NOMO-1 treated with DMSO at 0.1 percent for 48 hours (cell line): Measurements from ENCODE around the gene ABCC5.
"Not testable (repeated sequence)": the region's sequence is repeated elsewhere in the genome, so short reads cannot be mapped to it uniquely, and the experiment has no call there.

ENCODE experiments used
- DNase-seq: peaks from one replicate; lab custom pipeline; 2025; ENCODE audit not compliant: unreplicated experiment; lab: John Stamatoyannopoulos, UW

ABCC5 gene

DNA sequence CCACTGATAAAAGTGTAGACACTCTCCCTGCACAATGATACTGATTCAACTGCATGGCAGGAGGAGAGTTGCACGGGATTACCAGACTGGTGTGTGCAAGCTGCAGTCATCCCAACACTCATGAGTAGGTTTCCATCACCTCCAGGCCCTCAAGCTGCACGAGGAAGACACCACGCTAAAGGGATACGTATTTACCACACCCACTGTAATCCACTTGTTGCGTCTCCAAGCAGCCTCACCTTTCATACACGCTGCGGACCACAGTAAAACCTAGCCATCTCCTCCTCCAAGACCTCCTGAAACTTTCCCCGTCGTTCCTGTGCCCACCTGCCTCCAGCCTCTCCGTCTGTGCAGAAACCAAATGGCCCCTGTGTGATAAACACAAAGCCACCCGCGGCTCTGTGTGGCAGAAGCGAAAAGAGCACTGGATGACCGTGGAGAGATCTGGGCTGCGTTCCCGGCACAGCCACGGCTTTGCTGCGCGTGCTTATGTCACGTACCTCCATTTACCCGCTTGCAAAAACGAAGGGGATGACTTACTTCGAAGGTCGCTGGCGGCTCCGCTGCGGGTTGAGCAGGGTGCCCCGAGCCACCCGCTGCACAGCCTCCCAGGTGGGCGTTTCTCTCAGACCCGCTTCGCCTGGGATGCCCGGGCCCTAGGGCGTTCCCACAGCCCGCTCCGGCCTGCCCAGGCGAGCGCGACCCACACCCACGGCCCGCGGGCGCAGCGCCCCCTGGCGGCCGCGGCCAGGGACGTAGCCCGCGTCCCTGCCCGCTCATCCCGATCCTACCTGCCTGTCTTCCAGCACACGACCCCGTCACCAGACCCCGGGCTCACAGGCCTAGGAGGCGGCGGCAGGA is 643 bp downstream of the ABCC5 start:
- peak; percentile 55 for DNase-seq

DNA sequence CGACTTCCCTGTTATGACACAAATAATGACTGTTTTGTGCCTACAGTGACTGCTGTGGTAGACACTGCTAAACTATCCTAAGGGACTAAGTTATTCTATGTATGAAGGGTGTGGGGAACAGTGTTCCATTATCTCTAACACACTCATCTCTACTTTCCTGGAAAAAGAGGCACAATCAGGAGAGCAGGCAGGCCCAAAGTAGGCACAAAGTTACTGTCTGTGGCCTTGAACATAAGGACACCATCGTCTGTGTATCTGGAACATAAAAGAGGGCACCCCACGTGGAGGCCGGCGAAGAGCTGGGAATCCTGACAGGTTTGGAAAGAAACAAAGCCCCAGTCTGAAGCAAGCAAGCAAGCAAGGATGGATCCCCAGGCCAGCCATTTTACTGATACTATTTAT is 1.5 kb downstream of the ABCC5 start:
- no peak for DNase-seq

DNA sequence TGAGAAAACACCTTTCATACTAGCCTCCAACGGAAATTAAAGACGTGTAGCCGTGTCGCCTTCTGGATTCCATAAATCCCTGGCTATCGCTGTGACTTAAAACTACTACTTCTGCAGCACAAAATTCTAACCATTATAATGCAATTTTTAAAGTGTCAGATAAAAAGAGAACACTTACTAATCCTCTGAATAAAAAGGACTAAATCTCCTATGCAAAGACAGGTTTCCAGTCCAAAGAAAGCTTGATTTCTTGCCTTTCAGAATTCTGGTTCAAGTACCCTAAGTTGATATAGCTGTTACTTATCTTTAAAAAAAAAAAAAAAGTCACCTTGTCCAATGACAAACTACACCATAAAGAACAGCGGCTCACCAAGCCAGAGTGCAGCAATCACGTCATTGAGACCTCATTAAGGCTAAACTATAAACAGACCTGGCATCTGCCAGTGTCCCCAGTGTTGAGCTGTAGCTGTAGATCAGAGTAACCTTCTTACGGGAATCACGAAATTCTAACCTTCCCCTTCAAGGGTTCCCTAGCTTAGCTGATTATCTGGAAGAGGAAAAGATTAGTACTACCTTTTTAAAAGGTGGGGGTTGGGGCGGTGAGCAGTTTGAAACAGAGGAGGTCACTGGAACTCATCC is 2.2 kb downstream of the ABCC5 start:
- DNase-seq: no peak

DNA sequence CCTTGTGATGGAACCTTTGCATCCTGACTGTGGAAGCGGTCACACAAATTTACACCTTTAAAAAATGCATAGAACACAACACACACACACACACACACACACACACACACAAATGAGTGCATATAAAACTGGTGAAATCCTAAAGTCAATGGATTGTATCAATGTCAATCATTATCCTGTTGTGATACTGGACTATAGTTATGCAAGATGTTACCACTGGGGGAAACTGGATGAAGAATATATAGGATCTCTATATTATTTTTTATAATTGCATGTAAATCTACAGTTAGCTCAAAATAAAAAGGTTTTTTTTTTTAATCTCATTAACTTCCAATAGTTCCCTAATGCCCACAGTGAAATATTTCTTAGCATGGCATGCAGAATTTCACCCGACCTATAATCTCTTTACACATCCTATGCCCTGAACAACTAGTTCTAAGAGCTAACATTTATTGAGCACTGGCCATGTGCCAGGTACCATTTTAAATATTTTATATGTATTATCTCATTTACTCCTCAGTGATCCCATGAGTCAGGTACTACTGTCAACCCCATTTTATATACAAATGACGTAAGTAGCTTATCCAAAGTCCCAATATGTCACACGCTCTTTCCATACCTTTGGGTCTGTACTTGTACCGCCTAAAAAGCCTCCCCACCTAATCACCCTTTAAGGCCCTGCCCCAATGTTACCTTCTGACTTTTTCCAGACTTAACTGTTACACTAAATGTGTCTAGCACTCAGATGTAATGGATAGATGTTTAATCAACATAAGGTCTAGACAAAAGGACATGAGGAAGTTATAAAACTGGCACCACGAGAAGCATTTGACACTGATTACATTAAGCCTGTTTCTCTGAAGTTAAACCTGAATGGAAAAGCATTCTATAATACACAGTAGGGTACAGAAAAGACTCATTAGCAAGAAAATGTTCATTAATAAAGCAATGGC is 5.5 kb downstream of the ABCC5 start:
- no peak for DNase-seq

DNA sequence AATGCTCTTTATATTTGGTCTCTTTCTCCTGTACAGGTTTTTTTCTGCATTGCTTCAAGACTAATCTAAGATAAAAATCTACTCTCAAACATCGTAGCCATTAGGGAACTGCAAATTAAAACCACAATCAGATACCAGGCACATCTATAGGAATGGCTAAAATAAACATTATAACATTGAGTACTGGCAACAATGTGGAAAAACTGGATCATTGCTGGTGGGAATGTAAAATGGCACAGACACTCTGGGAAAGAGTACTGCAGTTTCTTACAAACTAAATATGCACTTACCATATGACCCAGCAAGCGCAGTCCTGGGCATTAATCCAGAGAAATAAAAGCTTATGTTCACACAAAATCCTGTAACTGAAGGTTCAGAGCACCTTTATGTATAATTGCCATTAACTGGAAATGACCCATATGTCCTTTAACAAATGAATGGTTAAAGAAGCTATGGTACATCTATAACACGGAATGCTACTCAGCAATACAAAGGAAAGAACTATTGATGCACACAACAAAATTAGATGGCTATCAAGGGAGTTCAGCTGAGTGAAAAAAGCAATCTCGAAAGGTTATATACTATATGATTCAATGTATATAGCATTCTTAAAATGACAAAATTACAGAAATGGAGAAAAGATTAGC is 6.3 kb downstream of the ABCC5 start:
- no peak for DNase-seq

DNA sequence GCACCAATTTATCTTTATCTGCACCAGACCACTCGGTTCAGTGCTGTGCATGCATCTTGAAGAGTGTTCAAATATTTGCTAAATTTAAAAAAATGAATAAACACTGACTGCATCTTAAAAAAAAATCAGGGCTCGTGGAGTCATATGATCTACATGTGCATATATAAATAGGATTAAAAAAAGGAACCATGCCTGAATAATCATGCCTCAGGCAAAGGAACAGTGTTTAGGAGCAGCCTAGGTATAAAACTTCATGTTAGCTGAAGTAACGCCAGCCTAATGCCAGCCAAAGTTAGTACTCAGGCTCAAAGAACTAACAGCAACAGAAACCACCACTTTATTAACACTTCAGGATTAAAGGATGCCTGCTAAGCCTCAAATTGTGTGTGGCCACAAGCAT is 9.5 kb downstream of the ABCC5 start:
- DNase-seq: no peak

DNA sequence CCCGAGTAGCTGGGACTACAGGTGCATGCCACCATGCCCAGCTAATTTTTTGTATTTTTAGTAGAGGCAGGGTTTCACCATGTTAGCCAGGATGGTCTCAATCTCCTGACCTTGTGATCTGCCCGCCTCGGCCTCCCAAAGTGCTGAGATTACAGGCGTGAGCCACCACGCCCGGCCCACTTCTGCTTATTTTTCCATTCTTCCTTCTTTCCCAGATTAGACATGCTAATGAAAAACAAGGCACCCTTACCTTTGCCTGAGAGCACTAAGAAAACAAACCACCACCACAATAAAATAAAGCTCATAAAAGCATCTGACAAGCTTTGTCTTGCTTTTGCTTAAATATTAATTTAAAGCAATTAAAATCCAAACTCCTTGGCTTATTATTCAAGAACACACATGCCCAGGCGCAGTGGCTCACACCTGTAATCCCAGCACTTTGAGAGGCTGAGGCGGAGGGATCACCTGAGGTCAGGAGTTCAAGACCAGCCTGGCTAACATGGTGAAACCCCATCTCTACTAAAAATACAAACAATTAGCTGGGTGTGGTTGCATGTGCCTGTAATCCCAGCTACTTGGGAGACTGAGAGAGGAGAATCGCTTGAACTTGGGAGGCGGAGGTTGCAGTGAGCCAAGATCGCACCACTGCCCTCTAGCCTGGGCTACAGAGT is 10.4 kb downstream of the ABCC5 start:
- not testable (repeated sequence) for DNase-seq

DNA sequence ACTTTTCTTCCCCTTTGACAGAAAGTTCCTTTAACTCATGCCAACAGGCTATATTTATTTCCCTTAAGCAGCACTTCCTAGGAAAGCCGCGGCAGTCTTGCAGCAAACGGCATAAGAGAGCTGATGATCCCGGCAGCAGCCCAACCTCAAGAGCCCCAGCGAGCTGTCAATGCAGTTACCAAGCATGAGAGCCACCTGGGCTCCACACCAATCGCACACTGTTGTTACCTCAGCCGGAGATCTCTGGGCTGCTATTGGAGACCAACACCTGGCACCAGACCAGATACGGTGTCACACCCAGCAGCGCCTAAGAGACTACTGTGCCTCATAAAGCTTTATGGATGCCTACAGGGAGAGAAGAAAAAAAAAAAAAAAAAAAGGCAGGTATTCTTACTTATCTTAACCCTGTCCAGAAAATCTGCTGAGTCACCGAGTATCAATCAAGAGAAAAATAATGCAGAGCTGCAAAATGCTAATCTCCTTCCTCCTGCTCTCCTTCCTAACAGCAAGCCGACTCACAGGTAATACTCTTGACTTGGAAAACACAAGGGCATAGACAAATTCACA is 11.7 kb downstream of the ABCC5 start:
- DNase-seq: peak; percentile 62

DNA sequence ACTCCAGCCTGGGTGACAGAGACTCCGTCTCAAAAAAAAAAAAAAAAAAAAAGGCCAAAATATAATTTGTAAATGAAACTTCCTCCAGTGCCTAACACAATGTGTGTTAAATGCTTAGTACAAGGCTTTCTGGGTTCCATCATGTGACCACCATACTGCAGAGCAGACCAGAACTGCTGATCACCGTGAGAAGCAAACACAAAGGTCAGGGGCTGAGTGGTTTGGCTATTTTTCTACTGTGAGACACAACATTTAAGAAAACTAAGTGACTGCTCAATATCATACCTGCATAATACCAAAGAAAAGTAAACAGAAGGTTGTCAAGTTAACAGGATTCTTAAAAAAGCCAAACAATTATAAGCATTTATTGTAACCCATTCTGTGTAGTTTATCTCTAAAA is 13.2 kb downstream of the ABCC5 start:
- DNase-seq: no peak

DNA sequence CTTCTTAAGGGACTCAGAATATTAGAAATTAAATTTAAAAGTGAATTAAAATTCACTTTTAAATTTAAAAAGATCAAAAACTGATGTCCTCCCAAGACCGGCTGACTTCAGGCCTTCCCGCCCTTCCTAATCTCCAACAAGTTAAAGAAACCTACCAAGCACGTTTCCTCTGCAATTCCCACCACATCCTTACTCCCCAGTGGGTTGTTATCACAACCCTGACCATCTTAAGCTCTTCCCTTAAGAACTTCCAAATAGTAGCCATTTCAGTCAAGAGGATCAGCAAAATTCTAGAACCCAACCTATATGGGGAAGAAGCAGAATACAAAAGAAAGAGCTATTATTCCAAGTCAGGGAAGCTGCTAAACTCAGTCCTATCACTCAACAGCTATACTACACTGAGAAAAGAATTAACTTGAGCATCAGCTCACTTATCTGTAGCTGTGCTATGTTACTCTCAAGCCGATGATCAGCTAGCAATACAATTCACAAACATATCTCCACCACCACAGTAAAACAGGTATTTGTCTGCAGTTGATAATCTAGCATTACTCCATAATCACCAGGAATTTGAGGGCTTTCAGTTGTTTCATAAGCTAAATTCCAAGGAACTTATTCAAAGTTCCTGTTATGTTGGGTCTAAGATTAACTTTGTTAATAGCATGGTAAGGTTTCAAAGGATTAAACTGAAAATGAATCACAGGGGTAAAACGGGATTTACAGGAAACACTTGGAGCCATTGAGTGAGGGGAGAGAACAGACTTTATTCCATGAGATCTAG is 14.3 kb downstream of the ABCC5 start:
- DNase-seq: no peak

DNA sequence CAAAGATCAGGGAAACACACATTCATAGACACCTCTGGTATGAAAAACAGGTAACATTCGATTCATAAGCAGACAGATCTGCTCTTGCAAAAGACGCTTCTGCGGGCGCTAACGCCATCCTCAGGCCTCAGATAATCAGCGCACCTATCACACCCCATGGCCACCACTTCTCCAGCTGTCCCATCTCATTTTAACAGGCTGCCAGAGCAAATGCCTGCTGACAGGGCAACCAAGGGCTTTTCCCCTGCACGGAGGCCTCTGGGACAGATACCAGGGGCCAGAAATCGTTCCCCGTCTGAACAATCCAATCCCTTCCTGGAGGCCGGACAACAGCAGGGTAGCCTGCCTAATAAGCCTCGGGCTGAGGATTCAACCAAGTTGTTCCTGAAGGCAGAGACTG is 15.2 kb downstream of the ABCC5 start:
- no peak for DNase-seq

DNA sequence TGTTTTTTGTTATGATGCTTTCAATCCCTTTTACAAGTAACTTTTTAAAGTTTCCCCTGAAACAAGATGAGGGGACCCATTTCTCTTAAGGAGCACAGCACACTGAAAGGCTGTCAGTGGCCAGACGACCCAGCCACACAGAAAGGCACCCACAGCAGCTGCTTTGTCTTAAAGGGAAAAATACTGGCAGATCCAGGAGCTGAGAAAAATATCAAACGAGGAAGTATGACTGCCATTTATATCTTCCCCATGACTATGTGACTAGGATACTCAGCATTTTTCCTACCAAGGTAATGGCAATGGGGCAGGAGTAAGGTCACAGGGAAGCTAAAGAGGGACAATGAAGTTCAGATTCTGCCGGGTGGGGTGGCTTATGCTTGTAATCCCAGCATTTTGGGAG is 15.9 kb downstream of the ABCC5 start:
- no peak for DNase-seq

DNA sequence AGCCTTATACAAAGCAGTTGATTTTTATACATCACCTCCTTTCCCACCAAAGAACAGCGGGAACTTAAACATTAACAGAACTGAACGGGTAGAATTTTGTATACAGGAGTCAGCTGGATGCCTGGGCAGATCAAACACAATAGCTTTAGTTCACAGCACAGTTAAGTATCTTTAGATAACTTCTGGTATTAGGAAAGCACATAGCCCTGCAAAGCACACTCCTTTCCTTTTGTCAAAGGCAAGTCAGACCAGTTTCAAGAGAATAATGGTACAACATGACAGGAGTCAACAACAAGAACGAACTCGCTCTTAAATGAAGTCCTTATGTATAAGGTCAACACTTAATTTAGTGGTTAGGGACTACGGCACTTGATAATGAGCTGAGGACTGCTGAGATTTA is 26.3 kb downstream of the ABCC5 start:
- DNase-seq: no peak

DNA sequence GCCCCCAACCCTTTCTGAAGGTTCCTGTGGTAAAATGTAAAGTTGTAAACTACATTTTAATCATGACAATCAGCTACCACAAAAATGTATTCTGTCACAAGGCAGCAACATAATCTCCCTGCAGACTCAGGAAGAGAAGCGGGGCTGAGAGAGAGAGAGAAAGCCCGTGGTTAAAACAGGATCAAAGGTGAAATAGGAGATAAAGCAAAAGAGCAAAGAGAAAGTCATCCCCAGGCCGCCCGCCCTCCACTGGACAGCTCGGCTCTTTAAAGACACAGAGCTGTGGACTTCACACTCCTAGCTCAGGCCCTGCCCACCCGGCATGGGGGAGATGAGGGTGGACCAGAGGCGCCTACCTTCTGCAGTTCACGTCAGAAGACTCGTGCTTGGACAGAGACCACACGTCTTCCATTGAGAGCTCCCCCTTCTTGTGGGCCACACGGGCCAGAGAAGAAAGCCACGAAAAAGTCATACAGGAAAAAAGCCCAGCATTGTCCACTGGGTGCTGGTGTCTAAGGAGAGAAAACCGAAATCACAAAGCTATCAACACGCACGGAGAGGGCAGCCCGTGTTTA is 29.4 kb downstream of the ABCC5 start:
- DNase-seq: no peak

DNA sequence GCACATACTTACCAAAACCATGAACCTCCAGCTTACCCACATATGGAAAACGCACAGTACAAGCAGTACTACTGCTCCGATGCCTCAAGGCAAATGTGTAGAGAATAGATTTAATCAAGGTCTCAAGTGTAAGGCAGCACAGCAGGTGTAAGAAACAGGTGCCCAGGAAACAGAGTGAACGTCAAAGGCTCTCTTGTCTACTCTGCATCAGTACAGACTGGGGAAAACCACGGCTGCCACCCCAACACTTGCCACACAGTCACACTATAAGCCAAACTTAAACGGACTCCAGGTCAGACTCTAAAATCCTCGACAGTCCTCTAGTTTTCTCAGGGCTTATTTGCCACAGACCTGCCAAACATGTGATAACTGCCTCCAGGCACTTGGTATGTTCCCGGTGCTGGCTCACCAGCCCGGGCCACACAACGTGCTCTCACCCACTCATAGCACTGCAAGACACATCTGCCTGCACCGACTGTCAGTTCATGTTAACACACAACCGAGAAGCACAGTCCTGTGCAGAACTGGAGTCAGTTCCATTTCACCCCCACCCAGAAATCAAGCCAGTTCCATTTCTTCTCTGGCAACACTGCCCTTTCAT is 30.6 kb downstream of the ABCC5 start:
- DNase-seq: no peak

DNA sequence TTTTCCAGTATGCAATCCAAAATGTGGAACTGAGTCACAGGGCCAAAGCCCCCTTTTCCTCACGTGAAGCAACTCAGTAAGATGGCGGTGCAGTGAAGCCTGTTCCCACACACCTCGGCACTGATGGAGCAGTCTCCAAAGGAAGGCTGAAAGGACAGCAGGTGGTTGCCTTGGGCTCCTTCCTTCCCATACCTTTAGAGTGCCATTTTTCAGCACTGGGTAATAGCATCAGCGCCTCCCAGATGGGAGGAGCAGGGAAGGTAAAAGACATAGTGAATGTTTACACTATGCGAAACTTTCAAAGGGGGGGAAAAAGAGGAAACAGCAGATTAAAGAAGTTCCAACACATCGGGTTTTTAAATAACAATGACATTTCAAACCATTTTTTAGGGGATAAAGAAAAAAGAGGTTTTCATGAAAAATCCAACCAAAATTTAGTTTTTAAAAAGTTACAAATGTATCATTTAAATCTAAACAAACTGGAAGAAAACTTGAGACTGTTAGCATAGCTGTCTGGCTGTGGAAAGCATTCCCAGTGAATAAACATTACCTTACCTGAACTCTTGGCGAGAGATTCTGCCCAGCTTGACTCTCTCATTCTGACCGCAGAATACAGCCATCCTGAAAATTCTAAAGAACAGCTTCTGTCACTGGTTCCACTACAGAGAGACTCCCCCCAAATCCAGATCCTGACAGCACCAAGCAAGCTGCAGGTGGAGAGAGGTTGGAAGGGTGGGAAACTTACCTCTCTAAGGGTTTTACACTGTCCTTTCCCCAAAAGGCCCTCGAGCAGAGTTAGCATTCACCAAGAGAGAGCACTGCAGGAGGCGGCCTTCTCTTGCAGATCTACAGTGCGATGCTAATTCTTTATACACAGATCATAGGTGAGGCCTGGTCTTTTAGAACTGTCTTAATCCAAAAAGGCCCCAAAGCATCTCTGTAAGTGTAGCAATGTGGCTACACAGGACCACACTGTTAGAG is 32.6 kb downstream of the ABCC5 start:
- DNase-seq: no peak

DNA sequence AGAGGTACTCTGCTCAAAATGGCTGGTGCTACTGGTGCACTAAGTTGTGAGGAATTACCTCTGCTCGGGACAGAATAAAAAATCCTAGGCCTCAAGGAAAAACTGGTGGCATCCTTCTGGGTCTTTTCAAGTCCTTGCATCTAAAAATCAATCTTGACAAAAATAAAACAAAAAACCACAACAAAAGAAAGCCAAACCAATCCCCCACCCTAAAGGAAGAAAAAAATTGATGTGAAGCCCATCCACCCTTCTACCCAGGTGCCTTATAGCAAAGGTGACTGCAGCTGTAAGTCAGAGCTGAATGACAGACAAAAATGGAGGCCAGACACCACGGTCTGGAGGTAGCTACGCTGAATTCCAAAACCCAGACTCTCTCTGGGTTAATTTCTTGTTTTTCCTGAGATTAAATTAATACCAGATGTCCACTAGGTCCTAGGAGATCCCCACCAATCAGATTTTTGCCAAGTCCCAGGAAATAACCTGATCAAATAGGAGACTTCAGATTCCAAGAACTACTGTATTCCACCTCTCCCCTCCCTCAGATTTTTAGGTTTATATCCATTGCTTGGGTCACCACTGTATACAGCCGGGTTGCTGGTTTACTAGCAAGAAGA is 33.5 kb downstream of the ABCC5 start:
- no peak for DNase-seq
